Kidney epithelial cell (primary cell): ENCODE results near the gene DDR1. TPM values are rescaled to one million over a fixed set of nuclear protein-coding genes. Genes with fewer than 3 reads are reported as not detected.

Source experiments
- DNase-seq: peaks from one replicate; pipeline ENCODE4 v3.0.0-alpha.2; 2010; ENCODE audit warnings: low read depth
- H3K27me3 ChIP-seq: 2 replicates; pipeline ENCODE4 v1.6.0; 2011; ENCODE audit warnings: low read length; ENCODE audit not compliant: control insufficient read depth, insufficient read depth
- H3K36me3 ChIP-seq: 2 replicates; pipeline ENCODE4 v1.5.1; 2011; ENCODE audit warnings: low read length; ENCODE audit not compliant: control insufficient read depth, insufficient read depth
- H3K4me3 ChIP-seq: 2 replicates; pipeline ENCODE4 v1.5.1; 2011; ENCODE audit warnings: low read depth, mild to moderate bottlenecking, control low read depth, low read length
- total RNA-seq: library from RNA; depleted of rRNA; stranded (reverse); fragments of >200 nt; gene quantifications from 2 replicates; pipeline ENCODE4 v1.2.3, GENCODE V29; 2015
- TF ChIP-seq, protein P1 (sequence below): IDR thresholded peaks from 2 replicates; pipeline ENCODE4 v1.5.1; 2011; ENCODE audit warnings: mild to moderate bottlenecking, moderate library complexity, low read length, control low read depth, inconsistent platforms; ENCODE audit not compliant: insufficient read depth, poor library complexity, severe bottlenecking

Gene DDR1
- total RNA-seq, 1 donor from 2014 or later = 171 TPM

DNA sequence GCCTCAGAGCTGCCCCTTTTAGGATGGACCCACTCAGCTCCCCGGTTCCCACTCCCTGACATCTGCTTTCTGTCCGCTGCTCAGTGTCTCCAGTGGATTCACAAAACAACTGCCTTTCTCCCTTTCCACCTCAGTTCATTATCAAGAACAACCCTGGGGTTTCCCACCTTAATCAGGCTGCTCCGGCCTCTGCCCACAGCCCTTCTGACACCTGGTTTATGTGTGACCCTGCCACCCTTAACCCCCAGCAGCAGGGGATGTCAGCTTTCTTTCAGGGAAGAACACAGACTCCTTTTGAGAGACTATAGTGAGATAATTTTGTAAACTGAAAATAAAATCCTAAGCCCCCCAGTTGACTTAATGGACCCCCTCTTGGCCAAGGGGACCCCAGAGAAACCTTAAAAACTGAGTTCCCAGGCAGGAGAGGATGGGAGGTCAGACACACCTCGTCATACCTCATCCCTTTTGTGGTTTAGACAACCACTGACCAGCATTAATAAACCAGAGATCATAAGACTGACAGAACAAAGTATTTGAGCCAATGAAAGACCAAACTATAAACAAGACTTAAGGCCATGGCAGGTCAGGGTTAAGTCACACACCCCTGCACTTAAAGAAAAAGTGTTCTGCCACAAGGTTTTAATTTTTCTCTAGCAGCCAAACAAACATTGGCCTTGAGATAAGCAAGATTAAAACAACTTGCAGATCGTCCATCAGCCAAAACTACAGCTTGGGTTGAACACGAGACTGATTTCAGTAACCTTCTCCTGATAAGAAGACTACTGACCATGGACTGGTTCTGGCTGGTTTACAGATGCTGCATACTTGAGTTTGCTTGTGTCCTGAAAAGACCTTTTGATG is 42.4 kb upstream of the DDR1 start:
- TF ChIP-seq, protein P1, sequence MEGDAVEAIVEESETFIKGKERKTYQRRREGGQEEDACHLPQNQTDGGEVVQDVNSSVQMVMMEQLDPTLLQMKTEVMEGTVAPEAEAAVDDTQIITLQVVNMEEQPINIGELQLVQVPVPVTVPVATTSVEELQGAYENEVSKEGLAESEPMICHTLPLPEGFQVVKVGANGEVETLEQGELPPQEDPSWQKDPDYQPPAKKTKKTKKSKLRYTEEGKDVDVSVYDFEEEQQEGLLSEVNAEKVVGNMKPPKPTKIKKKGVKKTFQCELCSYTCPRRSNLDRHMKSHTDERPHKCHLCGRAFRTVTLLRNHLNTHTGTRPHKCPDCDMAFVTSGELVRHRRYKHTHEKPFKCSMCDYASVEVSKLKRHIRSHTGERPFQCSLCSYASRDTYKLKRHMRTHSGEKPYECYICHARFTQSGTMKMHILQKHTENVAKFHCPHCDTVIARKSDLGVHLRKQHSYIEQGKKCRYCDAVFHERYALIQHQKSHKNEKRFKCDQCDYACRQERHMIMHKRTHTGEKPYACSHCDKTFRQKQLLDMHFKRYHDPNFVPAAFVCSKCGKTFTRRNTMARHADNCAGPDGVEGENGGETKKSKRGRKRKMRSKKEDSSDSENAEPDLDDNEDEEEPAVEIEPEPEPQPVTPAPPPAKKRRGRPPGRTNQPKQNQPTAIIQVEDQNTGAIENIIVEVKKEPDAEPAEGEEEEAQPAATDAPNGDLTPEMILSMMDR = no peak
- DNase-seq = no peak
- Histone ChIP-seq H3K36me3 (no peaks in the 10 kb centered on the region), H3K4me3 (no peak overlapping the region), H3K27me3 (no peaks in the 10 kb centered on the region)

DNA sequence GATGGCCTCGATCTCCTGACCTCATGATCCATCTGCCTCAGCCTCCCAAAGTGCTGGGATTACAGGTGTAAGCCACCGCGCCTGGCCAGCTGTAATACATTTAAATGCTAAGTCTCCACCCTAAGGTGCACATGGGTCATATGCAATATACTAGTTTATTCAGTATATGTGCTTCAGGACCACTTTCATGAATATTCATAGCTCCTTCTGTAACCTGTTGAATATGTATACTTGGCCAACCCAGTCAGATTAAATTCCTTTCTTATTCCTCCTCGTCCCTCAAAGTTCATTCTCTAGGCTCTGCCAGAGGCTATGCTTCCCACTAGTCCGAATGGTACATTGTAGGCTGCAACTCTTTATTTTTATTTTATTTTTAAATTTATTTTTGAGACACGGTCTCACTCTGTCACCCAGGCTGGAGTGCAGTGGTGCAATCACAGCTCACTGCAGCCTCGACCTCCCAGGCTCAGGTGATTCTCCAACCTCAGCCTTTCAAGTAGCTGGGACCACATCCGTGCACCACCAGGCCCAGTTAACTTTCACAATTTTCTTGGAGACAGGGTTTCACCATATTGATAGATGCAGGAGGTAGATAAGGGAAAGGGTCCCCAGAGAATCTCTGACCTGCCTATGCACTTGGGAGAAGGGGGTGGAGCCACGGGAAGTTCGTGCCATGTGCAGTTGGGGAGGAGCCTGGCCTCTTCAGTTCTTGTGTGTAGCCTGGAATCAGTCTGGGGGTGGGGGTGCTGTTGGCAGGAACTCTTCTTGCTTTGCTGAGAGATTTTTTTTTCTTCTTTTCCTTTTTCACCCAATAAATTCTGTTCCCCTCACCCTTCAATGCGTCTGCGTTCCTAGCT is 41.3 kb upstream of the DDR1 start:
- H3K27me3 ChIP-seq = no peaks in the 10 kb centered on the region
- TF ChIP-seq, protein P1 = no peak
- H3K4me3 ChIP-seq = no peak overlapping the region
- DNase-seq = no peak
- no peaks in the 10 kb centered on the region for H3K36me3 ChIP-seq

DNA sequence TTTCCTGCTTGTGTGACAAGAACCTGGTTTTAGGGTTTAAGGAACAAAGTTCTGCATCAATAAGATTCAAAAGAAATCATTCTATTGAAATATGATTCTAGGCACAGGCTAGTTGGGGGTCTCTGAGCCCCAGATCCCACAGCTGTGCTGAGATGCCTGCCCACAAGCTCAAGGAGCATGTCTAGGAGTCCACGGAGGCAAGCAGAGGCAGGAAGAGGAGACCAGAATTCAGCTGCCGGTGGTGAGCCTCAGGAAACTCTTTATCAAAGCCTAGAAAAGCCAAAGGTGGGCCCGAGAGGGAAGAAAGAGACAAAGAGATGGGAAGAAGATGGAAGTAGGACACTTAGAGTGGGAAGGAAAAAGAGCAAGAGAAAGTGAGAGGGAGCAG is 40.7 kb upstream of the DDR1 start:
- no peak for DNase-seq
- no peak overlapping the region for H3K4me3 ChIP-seq
- H3K36me3 ChIP-seq = no peaks in the 10 kb centered on the region
- no peaks in the 10 kb centered on the region for H3K27me3 ChIP-seq
- TF ChIP-seq, protein P1 = no peak

DNA sequence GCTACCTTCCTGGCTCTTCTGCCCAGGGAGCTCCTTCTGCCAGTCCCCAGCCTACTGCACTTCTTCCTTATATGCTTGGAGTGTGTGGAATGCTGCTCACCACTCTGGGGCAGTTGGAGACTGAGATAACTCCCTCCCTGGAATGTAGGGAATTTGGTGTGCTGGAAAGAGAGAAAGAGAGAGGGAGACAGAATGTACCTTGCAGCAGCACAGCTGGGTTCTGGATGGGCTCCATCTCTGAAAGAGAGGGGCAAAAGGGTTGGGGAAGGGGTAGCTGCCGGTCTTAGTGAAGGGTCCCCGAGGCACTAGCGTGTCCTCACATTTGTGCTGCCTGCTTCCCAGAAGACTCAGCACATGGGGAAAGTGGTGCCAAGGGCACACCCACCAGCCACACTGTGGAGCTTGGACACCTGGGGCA is 40.2 kb upstream of the DDR1 start:
- no peaks in the 10 kb centered on the region for H3K27me3 ChIP-seq
- no peak overlapping the region for H3K4me3 ChIP-seq
- TF ChIP-seq, protein P1 = no peak
- DNase-seq = no peak
- H3K36me3 ChIP-seq = no peaks in the 10 kb centered on the region

DNA sequence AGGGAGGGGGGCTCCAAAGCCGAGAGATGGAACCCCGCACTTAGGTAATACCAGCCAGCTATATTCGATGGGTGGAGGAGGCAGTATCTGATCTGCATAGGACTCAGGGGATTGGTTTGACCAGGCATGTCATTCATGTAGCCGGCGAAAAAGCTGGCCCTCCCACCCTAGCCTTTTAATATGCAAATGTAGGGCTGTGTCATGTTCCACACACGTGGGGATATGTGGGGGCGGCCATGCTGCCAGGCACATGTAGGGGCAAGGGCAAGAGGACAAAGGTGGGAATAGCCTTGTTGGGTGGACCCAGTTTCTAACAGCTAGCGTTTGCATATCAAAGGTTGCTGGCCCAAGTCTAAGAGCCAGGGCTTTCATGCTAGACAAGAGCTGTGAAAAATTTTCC is 39.1 kb upstream of the DDR1 start:
- no peaks in the 10 kb centered on the region for H3K36me3 ChIP-seq
- DNase-seq = no peak
- TF ChIP-seq, protein P1 = no peak
- H3K4me3 ChIP-seq = no peak overlapping the region
- H3K27me3 ChIP-seq = no peaks in the 10 kb centered on the region
